ENCODE results near the gene AGFG1.
"Not testable (repeated sequence)": the region's sequence is repeated elsewhere in the genome, so short reads cannot be mapped to it uniquely, and the experiment has no call there.

The AGFG1 gene

GRCh38 chr2:227510620-227510958, 38.6 kb downstream of the AGFG1 start:
- no peak for TF ChIP-seq CTCF (IDR thresholded peaks at IDR 0.05; ENCODE audit: low read depth, low read length, missing control alignments)
- no peak for DNase-seq (ENCODE audit: low read depth)
- no peak overlapping the region for H3K4me3 ChIP-seq (ENCODE audit: low read depth, low read length)

DNA sequence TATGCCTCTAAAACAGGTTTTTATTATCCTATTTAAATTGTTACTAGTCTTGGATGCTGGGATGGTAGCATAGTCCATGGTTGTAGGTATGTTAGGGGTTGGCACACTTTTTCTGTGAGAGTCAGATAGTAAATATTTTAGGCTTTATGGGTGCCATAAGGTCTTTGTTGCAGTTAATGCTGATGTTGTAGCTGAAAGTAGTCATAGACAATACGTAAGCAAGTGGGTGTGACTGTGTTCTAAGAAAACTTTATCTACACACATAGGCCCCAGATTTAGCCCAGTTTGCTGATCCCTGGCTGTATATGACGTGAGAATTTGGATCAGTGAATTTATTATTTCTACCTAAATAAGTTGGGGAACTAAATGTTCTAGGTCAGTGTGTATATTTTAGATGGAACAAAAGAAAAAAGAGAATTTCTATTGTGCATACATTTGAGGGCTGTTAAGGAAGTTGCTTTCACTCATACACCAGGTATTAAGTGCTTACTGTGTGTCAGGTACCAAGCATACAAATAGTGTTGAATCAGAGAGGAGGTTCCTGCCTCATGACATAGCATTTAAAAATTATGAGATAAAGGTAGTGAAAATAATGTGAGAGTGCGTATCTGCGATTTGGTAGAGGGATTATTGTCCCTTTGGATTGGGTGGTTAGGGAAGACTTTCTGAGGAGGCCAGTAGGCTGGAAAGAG, 39.4 kb downstream of the AGFG1 start:
- DNase-seq (ENCODE audit: low read depth), result no peak
- no peak overlapping the region for H3K4me3 ChIP-seq (ENCODE audit: low read depth, low read length)
- no peak for TF ChIP-seq CTCF (IDR thresholded peaks at IDR 0.05; ENCODE audit: low read depth, low read length, missing control alignments)

GRCh38 chr2:227511955-227512354, 40.0 kb downstream of the AGFG1 start:
- no peak for DNase-seq (ENCODE audit: low read depth)
- H3K4me3 ChIP-seq (ENCODE audit: low read depth, low read length), result no peak overlapping the region
- no peak for TF ChIP-seq CTCF (IDR thresholded peaks at IDR 0.05; ENCODE audit: low read depth, low read length, missing control alignments)

DNA sequence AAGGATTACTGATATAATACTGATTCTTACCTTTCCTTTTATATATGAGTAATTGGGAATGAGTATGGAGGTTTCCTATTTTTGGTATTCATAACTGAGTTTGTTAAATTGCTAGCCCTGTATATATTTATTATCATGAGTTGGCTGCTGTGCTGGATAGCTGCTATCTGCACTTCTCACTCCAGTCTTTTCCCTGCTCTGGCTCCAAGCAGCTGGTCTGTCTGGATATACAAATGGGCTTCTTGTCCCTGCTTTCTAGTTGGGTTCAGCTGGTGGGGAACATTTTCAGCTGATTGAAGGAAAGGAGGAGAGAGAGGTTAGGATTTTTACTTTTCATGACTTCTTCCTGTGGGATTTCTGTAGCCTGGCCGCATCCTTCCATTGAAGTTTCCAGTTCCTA, 41.2 kb downstream of the AGFG1 start:
- H3K4me3 ChIP-seq (ENCODE audit: low read depth, low read length), result no peak overlapping the region
- no peak for DNase-seq (ENCODE audit: low read depth)
- no peak for TF ChIP-seq CTCF (IDR thresholded peaks at IDR 0.05; ENCODE audit: low read depth, low read length, missing control alignments)

GRCh38 chr2:227515742-227516141, 43.8 kb downstream of the AGFG1 start:
- DNase-seq (ENCODE audit: low read depth), result no peak
- H3K4me3 ChIP-seq (ENCODE audit: low read depth, low read length), result no peak overlapping the region
- TF ChIP-seq CTCF (IDR thresholded peaks at IDR 0.05; ENCODE audit: low read depth, low read length, missing control alignments), result no peak

GRCh38 chr2:227517724-227518123, 45.8 kb downstream of the AGFG1 start:
- TF ChIP-seq CTCF (IDR thresholded peaks at IDR 0.05; ENCODE audit: low read depth, low read length, missing control alignments), result no peak
- no peak overlapping the region for H3K4me3 ChIP-seq (ENCODE audit: low read depth, low read length)
- no peak for DNase-seq (ENCODE audit: low read depth)

GRCh38 chr2:227518278-227518865, 46.4 kb downstream of the AGFG1 start:
- not testable (repeated sequence) for H3K4me3 ChIP-seq (ENCODE audit: low read depth, low read length); DNase-seq (ENCODE audit: low read depth)

- DNase-seq (ENCODE audit: low read depth); H3K4me3 ChIP-seq (ENCODE audit: low read depth, low read length): not testable (repeated sequence)
Observed at GRCh38 chr2:227521178-227521577, 49.2 kb downstream of the AGFG1 start.

Data from GM12864 (cell line).